GM10847 (cell line): ENCODE measurements around the gene MSH5.

Experiments
- POLR2A ChIP-seq: IDR thresholded peaks from 2 replicates; pipeline ENCODE4 v1.6.1; 2011; ENCODE audit not compliant: insufficient read length; ENCODE audit errors: extremely low read depth

Gene MSH5

GRCh38 chr6:31734821-31735406 is 4.9 kb upstream of the MSH5 start:
- peak; percentile 12 for TF ChIP-seq POLR2A

- TF ChIP-seq POLR2A: peak; percentile 80
Measured at GRCh38 chr6:31736021-31736767, 3.6 kb upstream of the MSH5 start, which contains the start of gene CLIC1. Gene CLIC1, minus strand, starts transcription at chr6:31736530. Its CDS starts 230 bp downstream, at chr6:31736300.

GRCh38 chr6:31736768-31737314 is 3.0 kb upstream of the MSH5 start:
- no peak for TF ChIP-seq POLR2A

GRCh38 chr6:31737315-31737990 is 2.4 kb upstream of the MSH5 start:
- TF ChIP-seq POLR2A: no peak

GRCh38 chr6:31737991-31738979 is 1.5 kb upstream of the MSH5 start:
- peak; percentile 19 for TF ChIP-seq POLR2A

- no peak for TF ChIP-seq POLR2A
Measured at GRCh38 chr6:31740397-31741223, 805 bp downstream of the MSH5 start.

GRCh38 chr6:31741815-31742214 is 2.0 kb downstream of the MSH5 start:
- no peak for TF ChIP-seq POLR2A

- no peak for TF ChIP-seq POLR2A
Measured at GRCh38 chr6:31742894-31743293, 3.1 kb downstream of the MSH5 start.

GRCh38 chr6:31744422-31744821 is 4.6 kb downstream of the MSH5 start:
- TF ChIP-seq POLR2A: no peak

GRCh38 chr6:31749301-31750036 is 9.7 kb downstream of the MSH5 start:
- no peak for TF ChIP-seq POLR2A

GRCh38 chr6:31750411-31751022 is 10.7 kb downstream of the MSH5 start:
- no peak for TF ChIP-seq POLR2A

- TF ChIP-seq POLR2A: no peak
Measured at GRCh38 chr6:31752739-31753319, 13.0 kb downstream of the MSH5 start.

- no peak for TF ChIP-seq POLR2A
Measured at GRCh38 chr6:31758281-31758680, 18.5 kb downstream of the MSH5 start.

- TF ChIP-seq POLR2A: no peak
Measured at GRCh38 chr6:31760790-31761189, 21.0 kb downstream of the MSH5 start.
